ENCODE data around the gene LGR6.

DNA sequence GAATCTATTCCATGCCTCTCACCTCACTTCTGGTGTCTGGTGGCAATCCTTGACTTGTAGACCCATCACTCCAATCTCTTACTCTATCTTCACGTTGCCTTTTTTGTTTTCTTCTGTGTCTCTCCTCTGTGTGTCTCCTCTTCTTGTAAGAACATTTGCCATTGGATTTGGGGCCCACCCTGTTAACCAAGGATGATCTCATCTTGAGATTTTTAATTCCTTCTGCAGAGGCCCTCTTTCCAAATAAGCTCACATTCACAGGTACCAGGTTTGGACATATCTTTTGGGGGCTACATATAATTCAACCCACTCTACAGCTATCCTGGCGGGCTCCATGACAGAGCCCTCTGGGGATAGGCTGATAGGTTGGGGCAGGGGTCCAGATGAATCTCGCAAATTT, 92.3 kb downstream of the LGR6 start:
- TF ChIP-seq PATZ1 (CRISPR knock-in tag; IDR thresholded peaks at IDR 0.05; ENCODE audit: borderline replicate concordance) = no peak
- no peak for TF ChIP-seq CSRNP3 (CRISPR knock-in tag; IDR thresholded peaks at IDR 0.05)
- TF ChIP-seq ZNF565 (CRISPR knock-in tag; conservative IDR thresholded peaks at IDR 0.05; ENCODE audit: low read depth) = no peak
- no peak for TF ChIP-seq ZFP3 (CRISPR knock-in tag; IDR thresholded peaks at IDR 0.05)
- TF ChIP-seq ZC3H10 (CRISPR knock-in tag; IDR thresholded peaks at IDR 0.05) = no peak
